ENCODE results near the gene ATP6V1C2.
"Not testable (repeated sequence)": the region's sequence is repeated elsewhere in the genome, so short reads cannot be mapped to it uniquely, and the experiment has no call there.

Gene ATP6V1C2

DNA sequence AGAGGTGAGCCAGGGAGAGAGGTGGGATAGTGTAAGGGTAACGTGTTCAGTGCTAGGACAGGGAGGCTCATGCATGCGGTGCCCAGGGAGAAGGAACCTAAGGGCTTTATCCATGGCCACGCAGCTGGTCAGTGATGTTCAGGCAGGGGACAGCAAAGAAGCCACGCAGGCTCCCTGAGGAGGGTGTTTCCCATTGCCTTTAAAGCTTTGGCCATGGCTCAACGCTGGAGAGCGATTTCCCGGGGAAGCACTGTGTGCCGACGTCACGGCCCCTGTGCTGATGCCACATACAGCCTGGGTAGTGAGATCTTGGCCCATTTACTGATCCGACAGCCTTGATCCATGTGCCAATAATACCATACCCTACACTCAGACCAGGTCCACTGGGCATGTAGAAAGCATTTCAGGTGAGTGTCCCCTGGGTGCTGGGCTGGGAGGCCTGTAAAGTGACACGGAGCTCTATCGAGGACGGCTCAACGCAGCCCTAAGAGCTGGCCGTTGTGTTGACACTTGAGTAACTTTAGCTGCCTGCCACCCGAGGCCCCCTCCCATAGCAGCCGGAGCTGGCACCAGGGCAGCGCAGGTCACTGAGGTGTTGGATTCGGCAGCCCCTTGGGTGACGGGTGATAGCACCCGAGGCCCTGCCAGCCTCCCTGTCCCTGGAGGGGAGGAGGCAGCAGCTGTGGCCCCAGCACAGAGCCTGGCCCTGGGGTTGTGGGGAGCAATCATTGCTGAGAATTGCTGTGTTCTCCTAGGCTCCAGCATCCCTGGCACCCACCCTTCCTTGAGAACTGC lies 49.7 kb downstream of the ATP6V1C2 start:
- no peak for DNase-seq

DNA sequence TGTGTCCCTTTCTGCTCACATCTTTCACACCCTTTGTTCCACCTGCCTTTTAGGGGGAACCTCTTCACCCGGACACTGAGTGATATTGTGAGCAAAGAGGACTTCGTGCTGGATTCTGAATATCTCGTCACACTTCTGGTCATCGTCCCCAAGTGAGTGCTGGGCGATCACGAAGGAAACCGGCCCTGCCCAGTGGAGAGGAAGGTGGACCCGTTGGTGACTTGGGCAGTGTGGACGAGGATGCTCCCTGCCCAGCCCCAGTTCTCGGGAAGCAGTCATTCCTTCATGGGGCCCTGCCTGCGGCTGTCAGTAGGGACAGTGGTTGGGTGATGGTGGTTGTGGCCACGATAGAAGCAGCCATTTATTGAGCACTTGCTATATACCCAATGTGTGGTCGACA lies 50.4 kb downstream of the ATP6V1C2 start:
- DNase-seq, result no peak

DNA sequence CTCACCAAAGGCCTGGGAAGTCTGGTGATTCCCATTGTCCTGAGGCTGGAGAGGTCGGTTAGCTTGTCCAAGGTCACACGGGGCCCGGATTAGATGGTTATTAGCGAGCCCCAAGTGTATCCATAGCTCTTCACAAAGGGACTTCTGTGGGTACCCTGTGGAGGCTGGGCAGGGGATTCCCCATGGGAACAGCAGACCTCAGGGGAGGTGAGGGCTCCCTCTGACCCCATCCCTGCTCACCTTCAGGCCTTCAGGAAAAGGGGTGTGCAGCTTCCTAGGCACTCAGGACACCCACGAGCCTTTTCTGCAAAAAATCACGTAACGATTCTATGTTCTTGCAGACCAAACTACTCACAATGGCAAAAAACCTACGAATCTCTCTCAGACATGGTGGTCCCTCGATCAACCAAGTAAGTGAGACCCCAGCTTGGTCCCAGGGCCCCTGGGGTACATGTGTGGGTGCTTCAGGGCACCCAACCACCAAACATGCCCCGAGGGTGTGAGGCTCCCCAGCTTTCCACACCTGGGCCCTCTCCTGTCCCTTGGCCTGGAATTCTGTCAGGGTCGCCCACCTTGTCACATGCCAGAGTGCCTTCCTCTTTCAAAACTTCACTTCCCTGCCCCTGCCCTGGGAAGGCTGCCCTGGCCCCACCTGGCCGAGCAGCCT lies 50.9 kb downstream of the ATP6V1C2 start:
- no peak for DNase-seq

DNA sequence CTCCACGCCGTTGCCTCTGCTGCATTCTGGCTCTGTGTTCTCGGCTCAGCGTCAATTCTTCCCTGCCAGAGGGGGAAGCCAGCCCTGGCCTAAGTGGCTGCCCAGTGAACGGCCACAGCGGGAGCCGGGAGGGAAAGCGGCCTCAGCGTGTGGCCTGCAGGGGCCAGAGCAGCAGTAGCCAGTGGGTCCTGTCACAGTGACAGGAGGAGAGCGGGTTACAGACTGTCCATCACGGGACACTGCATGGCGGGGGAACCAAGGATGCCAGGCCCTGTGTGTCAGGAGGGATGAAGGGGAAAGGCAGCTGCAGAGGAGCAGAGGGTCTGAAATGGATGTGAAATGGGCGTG lies 51.4 kb downstream of the ATP6V1C2 start:
- DNase-seq, result no peak

DNA sequence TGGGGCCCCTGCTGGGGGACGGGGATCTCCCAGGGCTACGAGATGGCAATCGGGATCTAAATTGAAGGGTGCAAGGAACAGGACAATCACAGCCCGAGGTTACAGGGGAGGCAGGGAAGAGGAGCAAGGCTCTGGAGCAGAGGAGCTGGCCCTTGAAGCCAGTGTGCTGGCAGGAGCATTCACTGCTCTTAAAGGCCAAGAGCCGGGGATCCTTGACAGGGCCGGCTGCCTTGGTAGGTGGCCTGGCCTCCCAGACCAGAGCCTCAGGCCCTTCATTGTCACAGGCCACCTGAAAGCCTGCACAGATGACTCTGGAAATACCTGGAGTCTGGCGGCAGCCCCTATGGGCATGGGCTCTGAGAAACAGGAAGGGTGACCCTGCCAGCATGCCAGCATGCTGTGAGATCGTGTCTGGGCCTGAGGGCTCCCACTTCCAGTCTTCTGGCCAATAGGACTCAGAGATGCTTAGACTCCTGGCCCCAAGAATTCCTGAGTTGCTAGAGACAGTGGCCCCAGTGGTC lies 52.5 kb downstream of the ATP6V1C2 start:
- no peak for DNase-seq

DNA sequence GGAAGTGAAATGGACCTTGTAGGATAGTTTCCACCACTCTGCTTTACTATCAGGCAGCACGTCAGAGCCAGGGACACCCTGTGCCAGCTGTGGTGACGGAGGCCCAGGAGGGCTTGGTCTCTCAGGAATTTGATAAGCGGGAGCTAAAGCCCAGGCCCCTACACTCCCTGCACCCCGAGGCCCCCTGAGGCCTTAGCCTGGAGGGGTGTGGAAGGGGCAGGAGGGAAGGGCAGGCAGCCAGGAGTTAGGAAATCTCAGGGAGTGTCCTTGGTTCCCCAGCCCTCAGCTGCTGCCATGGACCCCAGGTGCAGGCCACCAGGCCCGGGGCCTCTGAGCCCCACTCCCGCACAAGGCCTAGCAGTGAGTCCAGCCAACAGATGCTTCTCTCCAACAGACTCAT lies 53.0 kb downstream of the ATP6V1C2 start:
- DNase-seq, result no peak

DNA sequence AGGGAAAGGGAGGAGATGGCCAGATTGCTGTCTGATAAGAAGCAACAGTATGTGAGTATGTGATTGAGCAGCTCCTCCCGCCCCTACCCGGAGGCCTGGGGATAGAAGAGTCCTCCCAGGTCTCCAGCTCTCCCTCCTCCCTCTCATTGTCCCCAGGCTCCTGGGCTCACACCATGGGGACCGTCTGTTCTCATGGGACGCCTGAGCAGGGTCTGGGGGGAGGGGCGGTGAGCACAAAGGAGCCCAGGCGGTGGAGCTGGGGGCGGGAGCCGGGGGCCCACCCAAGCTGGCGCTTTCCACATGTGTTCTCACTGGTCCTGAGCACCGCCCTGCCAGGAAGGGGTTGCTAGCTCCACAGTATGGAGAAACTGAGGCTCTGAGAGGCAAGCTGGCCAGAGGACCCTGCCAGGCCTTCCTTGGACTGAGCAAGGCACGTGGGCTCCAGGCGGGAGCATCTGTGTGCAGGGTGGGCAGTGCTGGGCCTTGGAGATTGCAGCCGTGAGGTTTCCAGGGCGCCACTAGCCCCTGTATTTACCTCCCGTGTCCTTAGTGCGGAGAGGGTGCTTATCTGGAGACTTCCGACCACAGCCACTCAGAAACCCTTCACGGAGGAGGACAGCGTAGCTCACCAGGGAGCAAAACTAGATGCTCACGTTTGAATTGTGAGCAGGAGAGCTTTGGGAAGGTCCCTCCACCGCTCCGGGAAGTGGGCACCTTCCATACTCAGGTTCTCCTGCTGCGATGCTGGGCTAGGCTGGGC lies 53.8 kb downstream of the ATP6V1C2 start:
- no peak for DNase-seq

DNA sequence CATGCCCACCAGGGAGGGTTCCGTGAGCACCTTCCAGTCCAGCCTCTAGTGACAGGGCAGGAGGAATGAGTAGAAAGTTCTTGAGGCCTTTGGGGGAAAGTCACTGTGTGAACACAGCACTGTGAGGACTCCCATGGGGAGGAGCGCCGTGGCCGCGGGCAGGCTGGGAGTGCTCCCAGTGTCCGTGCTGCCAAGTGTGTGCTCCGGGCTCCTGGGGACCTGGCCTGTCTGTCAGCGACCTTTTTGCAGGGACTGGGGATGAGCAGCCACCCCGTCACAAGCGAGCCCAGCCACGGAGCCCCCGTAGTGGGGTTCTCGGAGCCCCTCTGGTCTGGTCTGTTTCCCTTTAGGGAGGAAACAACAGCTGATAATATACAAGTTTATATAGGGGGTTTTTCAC lies 54.4 kb downstream of the ATP6V1C2 start:
- DNase-seq, result no peak

DNA sequence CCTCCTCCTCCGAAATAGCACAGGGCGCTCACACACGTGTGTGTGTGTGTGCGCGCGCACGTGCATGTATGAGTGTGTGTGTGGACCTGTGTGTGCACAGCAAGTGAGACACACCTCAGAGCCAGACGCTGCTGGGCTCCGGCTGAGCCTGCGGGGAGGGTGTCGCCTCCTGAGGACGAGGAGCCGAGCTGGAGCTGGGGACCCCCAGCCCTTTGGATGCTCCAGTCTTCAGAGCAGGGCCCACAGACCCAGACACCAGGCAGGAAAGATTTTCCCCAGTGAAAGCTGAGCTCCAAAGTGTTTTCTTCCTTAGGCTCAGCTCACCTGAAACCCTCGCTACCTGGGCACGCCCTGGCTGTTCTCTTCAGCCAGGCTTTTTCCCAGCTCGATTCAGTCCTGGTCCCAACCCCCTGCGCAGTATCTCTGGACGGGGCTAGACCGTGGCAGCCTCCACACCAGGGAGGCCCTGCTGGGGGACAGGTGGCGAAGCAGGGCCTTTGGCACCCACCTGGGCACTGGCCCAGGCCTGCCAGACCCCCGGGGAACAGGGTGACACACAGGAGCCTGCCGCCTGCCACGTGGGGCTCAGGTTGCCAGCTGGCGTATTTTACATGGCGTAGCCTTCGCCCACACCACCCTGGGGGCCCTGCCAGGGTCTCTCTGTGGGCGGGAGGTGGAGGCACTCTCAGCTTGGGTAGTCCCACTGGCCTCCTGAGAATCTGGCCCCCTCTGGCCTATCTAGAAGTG lies 55.0 kb downstream of the ATP6V1C2 start:
- DNase-seq, result no peak

DNA sequence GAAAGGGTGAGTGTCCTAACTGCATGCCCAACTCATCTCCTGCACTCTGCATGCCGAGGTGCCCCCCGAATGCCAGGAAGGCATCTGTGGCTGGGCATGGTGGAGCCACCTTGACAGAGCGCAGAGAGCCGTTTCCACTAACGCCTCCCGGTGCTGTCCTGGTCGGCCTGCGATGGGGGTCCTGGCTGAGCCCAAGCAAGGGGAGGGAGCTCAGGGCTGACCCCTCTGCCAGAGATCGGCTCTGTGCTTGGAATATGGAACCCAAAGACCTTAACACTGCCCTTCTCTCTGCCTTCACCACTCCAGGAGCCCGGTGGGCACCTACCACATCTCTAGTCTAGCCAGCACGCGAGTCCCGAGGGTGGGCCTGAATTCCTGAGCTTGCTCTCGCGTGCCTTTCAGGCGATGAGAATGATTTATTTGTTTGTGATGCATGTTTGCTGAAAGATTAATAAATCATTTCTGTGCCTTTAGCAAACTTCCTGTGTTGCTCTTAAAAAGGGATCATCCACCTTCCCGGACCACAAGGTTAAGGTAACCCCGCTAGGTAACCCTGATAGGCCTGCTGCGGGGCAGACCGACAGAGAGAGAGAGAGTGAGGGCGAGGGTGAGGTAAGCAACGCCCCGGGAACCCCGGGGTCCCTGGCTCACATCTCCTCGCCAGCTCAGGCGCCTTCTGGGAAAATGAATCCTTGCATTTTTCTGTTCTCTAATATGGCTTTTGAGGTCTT lies 55.8 kb downstream of the ATP6V1C2 start:
- no peak for DNase-seq

DNA sequence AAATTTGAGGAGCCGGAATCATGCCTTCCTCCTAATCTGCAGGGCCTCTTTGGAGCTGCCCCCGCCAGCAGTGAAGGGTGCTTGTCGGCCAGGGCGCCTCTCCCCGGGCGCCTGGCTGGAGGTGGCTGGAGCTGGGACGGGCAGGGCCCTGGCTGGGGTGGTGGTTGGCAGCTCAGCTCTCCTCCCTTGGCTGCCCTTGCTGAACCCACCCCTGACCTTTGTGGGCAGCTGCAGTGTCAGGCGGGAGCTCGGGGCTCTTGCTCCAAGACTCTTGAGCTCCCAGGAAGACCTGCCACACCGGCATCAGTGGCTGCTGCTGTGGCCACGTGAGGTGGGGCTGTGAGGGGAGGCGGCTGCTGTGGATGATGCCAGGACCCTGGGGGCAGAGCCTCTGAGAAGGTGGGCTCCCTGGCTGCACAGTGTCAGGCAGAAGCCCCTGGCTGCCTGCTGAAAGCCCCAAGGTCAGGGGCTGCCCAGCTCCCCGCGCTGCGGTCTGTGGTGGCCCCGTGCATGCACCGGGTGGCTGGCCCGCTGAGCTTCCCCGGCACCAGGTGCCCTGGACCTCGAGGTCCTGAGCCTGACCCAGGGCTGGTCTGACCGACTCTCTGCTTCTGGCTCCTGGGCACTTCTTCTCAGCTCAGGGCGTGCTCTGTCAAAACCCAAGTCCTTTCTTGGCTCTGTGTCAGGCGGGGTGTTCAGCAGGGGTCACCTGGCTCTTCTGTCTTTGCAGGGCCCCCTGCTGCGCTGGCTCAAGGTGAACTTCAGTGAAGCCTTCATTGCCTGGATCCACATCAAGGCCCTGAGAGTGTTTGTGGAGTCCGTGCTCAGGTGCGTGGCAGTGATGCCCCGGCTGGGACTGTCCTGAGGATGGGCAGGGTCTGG lies 56.7 kb downstream of the ATP6V1C2 start:
- DNase-seq, result no peak

DNA sequence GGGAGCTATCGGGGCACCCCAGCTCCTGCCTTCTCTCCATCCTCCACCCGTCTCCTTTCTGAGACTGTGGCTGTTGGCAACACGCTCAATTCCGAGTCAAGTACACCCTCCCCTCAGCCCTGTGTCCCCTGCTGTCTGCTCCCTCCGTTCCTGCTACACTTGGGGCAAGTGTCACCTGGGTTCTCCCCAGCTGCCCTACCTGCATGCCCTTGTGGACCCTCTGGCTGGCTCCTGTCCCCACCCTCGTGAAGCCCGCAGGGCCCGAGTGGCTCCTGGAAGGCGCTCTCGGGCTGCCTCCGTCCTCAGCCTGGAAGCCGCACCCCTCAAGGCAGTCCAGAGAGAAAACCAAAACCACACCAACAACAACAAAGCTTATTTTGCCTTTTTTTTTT lies 57.3 kb downstream of the ATP6V1C2 start:
- DNase-seq, result no peak

DNA sequence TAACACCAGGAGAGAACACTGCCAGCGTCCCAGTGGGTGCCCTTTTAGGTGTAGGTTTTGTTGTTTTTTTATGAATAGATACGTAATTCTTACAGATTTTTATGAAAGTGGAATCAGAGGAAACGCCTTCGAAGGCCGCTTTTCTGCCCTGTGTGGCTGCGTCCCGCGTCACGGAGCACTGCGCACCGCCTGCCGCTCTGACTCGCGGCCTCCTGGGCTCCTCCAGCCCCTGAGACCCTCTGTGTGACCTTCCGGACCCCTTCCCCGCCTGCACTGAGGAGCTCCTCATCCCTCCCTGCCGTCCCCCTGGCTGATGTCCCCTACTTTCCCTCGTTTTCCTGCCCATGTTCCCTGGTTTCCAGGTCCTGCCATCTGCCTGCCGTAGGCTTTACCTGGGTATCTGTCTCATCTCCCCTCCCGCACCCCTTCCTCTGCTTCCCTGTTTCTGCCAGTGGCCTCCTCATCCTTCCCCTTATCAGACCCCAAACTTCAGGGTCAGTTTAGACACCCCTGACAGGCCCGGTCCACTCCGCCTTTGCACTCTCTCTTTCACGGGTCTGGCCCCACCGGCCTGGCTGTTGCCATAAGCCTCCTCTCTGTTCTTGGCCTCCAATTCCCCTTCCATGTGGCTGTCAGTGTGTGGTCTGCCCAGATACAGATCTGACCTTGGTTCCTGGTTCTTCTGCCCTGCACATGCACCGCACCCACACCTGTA lies 58.5 kb downstream of the ATP6V1C2 start:
- no peak for DNase-seq

DNA sequence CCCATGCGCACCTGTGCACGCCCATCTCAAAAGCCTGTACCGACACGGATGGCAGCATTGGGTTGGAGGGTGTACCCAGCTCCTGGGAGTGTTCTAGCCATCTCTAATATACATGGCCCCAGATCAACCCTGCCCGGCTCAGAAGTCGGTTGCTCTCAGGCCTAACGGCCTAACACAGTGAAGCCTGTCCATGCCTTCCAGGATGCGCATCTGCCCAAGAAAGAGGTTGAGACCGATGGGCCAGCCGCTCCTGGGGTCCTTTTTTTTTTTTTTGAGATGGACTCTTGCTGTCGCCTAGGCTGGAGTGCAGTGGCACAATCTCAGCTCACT lies 59.0 kb downstream of the ATP6V1C2 start:
- DNase-seq, result no peak

DNA sequence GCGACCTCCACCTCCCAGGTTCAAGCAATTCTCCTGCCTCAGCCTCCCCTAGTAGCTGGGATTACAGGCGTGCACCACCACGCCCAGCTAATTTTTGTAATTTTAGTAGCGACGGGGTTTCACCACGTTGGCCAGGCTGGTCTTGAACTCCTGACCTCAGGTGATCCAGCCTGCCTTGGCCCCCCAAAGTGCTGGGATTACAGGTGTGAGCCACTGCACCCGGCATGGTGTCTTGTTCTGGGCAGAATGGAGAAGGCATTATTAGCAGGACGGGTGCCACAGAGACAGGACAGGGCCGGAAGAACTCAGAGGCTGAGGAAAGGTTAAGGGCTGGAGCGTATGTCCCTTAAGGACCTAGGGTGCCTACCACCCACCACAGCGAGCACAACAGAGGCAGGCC lies 59.4 kb downstream of the ATP6V1C2 start:
- DNase-seq, result not testable (repeated sequence)

DNA sequence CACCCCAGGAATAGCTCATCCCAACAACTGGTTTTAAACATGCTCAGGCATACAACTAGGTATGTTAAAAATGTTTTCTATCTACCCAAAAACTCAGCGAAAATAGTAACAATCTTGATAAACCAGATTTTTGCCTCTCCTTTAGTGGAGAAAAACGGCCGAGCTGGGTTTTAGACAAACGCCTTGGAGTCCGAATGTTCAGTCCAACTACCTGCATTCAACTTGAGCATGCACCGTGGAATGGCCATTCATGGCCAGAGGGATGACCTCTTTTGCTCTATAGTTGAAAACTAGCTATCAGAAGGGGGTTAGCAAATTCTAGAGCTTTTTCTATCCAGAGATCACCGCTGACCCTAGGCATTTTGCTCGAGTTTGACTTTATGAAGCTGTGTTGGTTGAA lies 60.3 kb downstream of the ATP6V1C2 start:
- DNase-seq, result no peak

DNA sequence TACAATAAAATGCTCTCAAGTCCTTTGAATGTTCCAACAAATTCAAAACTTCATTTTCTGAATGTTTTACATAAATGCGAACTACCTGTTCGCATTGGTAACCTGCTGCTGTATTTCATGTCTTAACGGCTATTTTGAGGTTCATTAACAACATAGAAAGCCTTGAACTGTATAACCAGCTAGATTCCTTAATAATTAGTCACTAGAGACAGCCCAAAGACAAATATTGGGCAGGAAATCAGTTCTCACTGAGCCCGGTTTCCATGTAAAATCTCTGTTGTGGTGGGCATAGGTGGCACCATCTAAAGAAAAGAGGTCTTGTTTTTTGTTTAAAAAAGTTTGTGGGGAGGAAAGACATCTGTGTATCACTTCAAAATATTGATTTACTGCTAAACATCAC lies 62.0 kb downstream of the ATP6V1C2 start:
- no peak for DNase-seq

DNA sequence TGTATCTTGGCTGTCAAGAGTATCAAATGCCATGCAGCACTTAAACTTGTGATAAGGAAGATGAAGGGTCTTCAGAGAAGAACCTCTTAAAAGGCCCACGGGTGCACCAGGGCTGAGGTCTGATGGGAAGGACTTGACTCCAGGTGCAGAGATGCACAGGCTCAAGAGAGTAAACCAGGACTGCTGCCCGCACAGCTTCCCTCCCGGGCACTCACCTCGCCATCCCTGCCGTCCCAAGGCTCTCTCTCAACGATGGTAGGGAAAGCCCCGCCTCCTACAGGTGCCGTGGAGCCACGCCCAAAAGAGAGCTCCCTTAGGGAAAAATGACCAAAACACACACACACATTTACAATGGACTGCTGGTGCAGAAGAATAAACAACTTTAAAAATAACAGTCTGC lies 63.3 kb downstream of the ATP6V1C2 start:
- DNase-seq, result no peak

DNA sequence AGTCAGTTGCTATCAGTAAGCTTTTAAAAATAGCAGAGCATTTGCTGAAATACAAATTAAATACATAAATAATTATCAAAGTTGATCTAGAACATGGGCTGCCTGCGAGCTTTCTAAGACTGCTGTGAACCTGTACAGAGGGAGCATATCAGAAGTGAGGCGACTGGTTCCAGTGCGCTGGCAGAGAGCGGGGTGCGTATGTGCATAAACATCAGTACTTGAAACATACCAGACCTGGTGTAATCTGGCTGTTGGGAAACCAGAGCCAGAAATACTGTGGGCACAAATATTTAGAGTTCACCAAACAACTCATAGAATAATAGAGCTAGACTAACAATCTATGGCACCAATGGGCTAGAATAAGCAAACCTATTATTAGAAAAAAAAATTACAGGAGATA lies 63.8 kb downstream of the ATP6V1C2 start:
- DNase-seq, result no peak

DNA sequence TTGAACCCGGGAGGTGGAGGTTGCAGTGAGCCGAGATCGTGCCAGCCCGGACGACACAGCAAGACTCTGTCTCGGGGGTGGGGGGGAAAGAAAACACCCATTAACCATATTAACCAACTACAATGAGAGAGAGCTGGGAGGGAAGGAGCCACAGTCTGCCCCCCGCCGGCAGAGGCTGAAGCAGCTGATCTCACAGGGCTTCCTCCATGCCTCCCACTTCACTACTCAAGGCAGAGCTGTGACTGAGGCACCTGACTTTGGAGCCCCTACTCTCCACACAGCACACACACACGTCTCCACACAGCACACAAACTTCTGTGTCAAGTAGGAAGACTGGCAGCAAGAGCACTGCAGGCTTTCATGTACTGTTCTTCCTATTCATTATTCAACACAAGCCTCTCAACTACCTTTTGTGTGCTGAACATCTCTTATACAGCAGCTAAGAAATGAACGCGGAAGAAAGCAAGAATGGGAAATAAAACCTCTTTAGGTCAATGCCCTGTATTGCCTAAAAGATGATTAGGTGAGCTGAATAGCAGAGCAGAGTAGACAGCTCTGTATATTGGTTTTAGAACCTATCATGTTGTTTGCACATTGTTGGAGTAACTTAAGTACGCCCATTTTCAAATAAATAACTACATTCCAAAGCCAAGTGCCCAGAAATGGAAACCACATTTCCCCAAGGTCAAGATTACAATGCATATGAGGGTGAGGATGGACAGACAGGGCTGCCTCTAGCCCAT lies 65.0 kb downstream of the ATP6V1C2 start:
- no peak for DNase-seq
